CD4-positive, alpha-beta T cell (primary cell): ENCODE results near the gene TOMM7. TPM values are rescaled to one million over a fixed set of nuclear protein-coding genes. Genes with fewer than 3 reads are reported as not detected.

Source experiments
- ATAC-seq: fragments of 200-7000 bp; cut with Tn5 transposase; one replicate; pipeline ENCODE4 v1.10.0; 2022; ENCODE audit warnings: mild to moderate bottlenecking; ENCODE audit not compliant: poor library complexity
- CTCF ChIA-PET: fragments of 350-600 bp; sonication (Branson Sonifier 250); formaldehyde crosslinking; loops from one replicate; lab custom pipeline; 2021; ENCODE audit warnings: antibody characterized with exemption, inconsistent platforms; lab: Charles Lee
- POLR2A ChIA-PET: fragments of 350-600 bp; sonication (Branson Sonifier 250); formaldehyde crosslinking; loops from one replicate; lab custom pipeline; 2021; ENCODE audit warnings: antibody characterized with exemption, inconsistent platforms; lab: Charles Lee
- DNase-seq, 14 experiments: peaks; one replicate each; pipeline ENCODE4 v3.0.0-alpha.2; 2013 to 2020; ENCODE audit warnings: mixed read lengths in 2 of 14
- H3K27ac ChIP-seq, 2 donors: one replicate each; pipeline versions ENCODE4 v1.5.1 to v1.7.0; 2013; ENCODE audit warnings: low read length in 2 of 2, low read depth in 1 of 2, mild to moderate bottlenecking in 1 of 2
- H3K27me3 ChIP-seq, 2 experiments: 1 replicate in 1 of 2; 2 replicates in 1 of 2; pipeline versions ENCODE4 v1.6.1 to v1.7.0; 2013; ENCODE audit warnings: low read length in 2 of 2, control low read depth in 1 of 2, mild to moderate bottlenecking in 1 of 2, moderate library complexity in 1 of 2; ENCODE audit not compliant: insufficient read depth in 2 of 2, control insufficient read depth in 1 of 2
- H3K36me3 ChIP-seq: one replicate; pipeline ENCODE4 v1.6.1; 2013; ENCODE audit warnings: low read length, control low read depth; ENCODE audit not compliant: insufficient read depth
- H3K4me1 ChIP-seq: one replicate; pipeline ENCODE4 v1.6.1; 2013; ENCODE audit warnings: low read length, control low read depth; ENCODE audit not compliant: insufficient read depth
- H3K4me3 ChIP-seq: one replicate; pipeline ENCODE4 v1.5.1; 2013; ENCODE audit warnings: mild to moderate bottlenecking, low read length, moderate library complexity
- H3K9me3 ChIP-seq, 2 experiments: 1 replicate in 1 of 2; 2 replicates in 1 of 2; pipeline versions ENCODE4 v1.6.1 to v1.7.0; 2013; ENCODE audit warnings: low read length in 2 of 2, mild to moderate bottlenecking in 2 of 2, control low read depth in 1 of 2, moderate library complexity in 1 of 2; ENCODE audit not compliant: control insufficient read depth in 1 of 2, insufficient read depth in 1 of 2
- H3K27ac Mint-ChIP-seq: one replicate; pipeline ENCODE4 v1.8.0; 2020; ENCODE audit warnings: mixed read lengths
- H3K27me3 Mint-ChIP-seq: one replicate; pipeline ENCODE4 v1.8.0; 2021; ENCODE audit warnings: mixed read lengths
- H3K36me3 Mint-ChIP-seq: one replicate; pipeline ENCODE4 v1.8.0; 2021; ENCODE audit warnings: low read depth, mixed read lengths
- H3K4me1 Mint-ChIP-seq: one replicate; pipeline ENCODE4 v1.8.0; 2021; ENCODE audit warnings: low read depth, mixed read lengths
- H3K4me3 Mint-ChIP-seq: one replicate; pipeline ENCODE4 v1.8.0; 2020; ENCODE audit warnings: mild to moderate bottlenecking, mixed read lengths
- H3K9me3 Mint-ChIP-seq: one replicate; pipeline ENCODE4 v1.8.0; 2020; ENCODE audit warnings: mixed read lengths
- CTCF ChIP-seq: fragments of 200-600 bp; IDR thresholded peaks from one replicate; pipeline ENCODE4 v1.8.0; 2022; ENCODE audit warnings: antibody characterized with exemption, mild to moderate bottlenecking
- intact Hi-C, 2 experiments: fragments of 100-400 bp; cut with DNase I in 1 of 2; cut with micrococcal nuclease in 1 of 2; formaldehyde crosslinking; loops; one replicate each; pipeline versions ENCODE4 v1.15.1 to v1.9.0; 2023 to 2025; cut with DNase I, micrococcal nuclease
- total RNA-seq, 174 experiments: library from RNA in 2 of 174; stranded (reverse) in 2 of 174; gene quantifications; one replicate each; pipeline ENCODE4 v1.2.3 and lab custom pipeline; 2021 to 2026

TOMM7 gene
- total RNA-seq, 2 experiments from 2014 or later, result 503 to 549 TPM

- no peaks in the 10 kb centered on the region for H3K27me3 ChIP-seq
- Mint-ChIP-seq H3K27ac (no peak overlapping the region), H3K9me3 (no peaks in the 10 kb centered on the region), H3K36me3 (peaks cover 21% of the 10 kb centered on the region), H3K4me1 (no peaks in the 10 kb centered on the region), H3K27me3 (no peaks in the 10 kb centered on the region), H3K4me3 (no peak overlapping the region)
- DNase-seq (no peak), ATAC-seq (no peak)
- CTCF ChIA-PET, result interaction anchor here (2.4 kb wide), 1 partner anchor 11 kb away, joined by 7 read pairs; no protein-coding TSS in a partner anchor
- no peaks in the 10 kb centered on the region for H3K9me3 ChIP-seq
- H3K4me3 ChIP-seq, result no peak overlapping the region
- no peak for TF ChIP-seq CTCF
- no peak overlapping the region for H3K27ac ChIP-seq
- POLR2A ChIA-PET, result no interaction called here
- intact Hi-C loops, result no loop called here
- H3K36me3 ChIP-seq, result no peaks in the 10 kb centered on the region
- no peaks in the 10 kb centered on the region for H3K4me1 ChIP-seq
Measured at GRCh38 chr7:22867003-22867402, 44.4 kb upstream of the TOMM7 start.

- H3K27me3 Mint-ChIP-seq, result no peaks in the 10 kb centered on the region
- H3K9me3 Mint-ChIP-seq, result no peaks in the 10 kb centered on the region
- ChIA-PET CTCF (no interaction called here), POLR2A (no interaction called here)
- no peak overlapping the region for H3K4me3 Mint-ChIP-seq
- Histone ChIP-seq H3K4me1 (no peaks in the 10 kb centered on the region), H3K36me3 (peaks cover under 1% of the 10 kb centered on the region), H3K4me3 (no peak overlapping the region), H3K9me3 (no peaks in the 10 kb centered on the region), H3K27ac (no peak overlapping the region), H3K27me3 (no peaks in the 10 kb centered on the region)
- no peak overlapping the region for H3K27ac Mint-ChIP-seq
- no peaks in the 10 kb centered on the region for H3K4me1 Mint-ChIP-seq
- intact Hi-C loops, result no loop called here
- H3K36me3 Mint-ChIP-seq, result peaks cover 27% of the 10 kb centered on the region
- DNase-seq, result no peak
- TF ChIP-seq CTCF, result no peak
- ATAC-seq, result no peak
Measured at GRCh38 chr7:22865602-22865960, 42.9 kb upstream of the TOMM7 start.

- intact Hi-C loops, result no loop called here
- no peak overlapping the region for H3K4me3 ChIP-seq
- peaks cover 3% of the 10 kb centered on the region for H3K36me3 ChIP-seq
- H3K27me3 ChIP-seq, result no peaks in the 10 kb centered on the region
- no peak overlapping the region for H3K27ac ChIP-seq
- H3K9me3 ChIP-seq, result no peaks in the 10 kb centered on the region
- H3K27ac Mint-ChIP-seq, result no peak overlapping the region
- H3K4me3 Mint-ChIP-seq, result no peak overlapping the region
- peaks cover 29% of the 10 kb centered on the region for H3K36me3 Mint-ChIP-seq
- peaks cover 4% of the 10 kb centered on the region for H3K4me1 Mint-ChIP-seq
- H3K9me3 Mint-ChIP-seq, result no peaks in the 10 kb centered on the region
- DNase-seq (no peak), ATAC-seq (no peak)
- H3K4me1 ChIP-seq, result no peaks in the 10 kb centered on the region
- TF ChIP-seq CTCF, result no peak
- POLR2A ChIA-PET, result no interaction called here
- CTCF ChIA-PET, result interaction anchor here (0.9 kb wide), 1 partner anchor 12 kb away, joined by 4 read pairs; no protein-coding TSS in a partner anchor
- no peaks in the 10 kb centered on the region for H3K27me3 Mint-ChIP-seq
Measured at GRCh38 chr7:22864855-22865601, 42.4 kb upstream of the TOMM7 start.
